GM18907 (cell line): ENCODE data around the gene ANKFN1.
"Not testable (repeated sequence)": the region's sequence is repeated elsewhere in the genome, so short reads cannot be mapped to it uniquely, and the experiment has no call there.

Experiments used
- ATAC-seq: cut with Tn5 transposase; IDR thresholded peaks from one replicate; pipeline ENCODE4 v1.9.1; 2021; ENCODE audit warnings: mild to moderate bottlenecking, moderate library complexity; ENCODE audit not compliant: unreplicated experiment

ANKFN1 gene

DNA sequence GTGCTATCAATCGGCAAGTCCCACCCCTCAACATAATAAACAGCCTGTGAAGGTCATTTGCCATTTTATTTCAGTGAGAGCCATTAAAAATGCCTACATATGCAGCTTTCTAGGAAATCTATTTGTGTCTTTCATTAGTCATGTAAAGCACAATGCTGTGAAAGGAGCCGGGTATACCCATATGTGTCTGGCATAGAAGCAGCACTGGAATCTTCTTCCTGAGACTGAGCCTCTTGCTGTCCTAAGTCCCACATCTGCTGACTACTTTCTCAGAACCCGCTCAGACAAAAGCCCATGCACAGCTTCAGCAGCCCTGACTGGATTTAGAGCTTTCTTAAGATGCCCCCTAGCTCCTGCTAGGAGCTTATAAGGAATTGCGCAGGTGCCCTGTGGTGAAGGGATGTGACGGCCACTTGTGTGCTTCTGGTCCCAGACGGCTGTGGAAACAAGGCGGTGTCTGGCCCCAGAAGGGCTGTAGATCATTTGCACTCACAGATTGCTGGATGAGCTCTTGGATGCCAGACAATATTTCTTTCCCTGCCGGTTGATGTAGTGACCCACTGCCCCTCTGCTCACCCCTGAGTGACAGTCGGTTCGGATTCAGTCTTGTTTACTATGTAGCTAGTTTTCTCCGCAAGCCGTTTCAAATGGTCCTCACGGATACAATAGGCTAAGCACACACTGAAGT, 172.2 kb downstream of the ANKFN1 start:
- ATAC-seq = no peak

GRCh38 chr17:56326001-56326359, 172.7 kb downstream of the ANKFN1 start:
- no peak for ATAC-seq

DNA sequence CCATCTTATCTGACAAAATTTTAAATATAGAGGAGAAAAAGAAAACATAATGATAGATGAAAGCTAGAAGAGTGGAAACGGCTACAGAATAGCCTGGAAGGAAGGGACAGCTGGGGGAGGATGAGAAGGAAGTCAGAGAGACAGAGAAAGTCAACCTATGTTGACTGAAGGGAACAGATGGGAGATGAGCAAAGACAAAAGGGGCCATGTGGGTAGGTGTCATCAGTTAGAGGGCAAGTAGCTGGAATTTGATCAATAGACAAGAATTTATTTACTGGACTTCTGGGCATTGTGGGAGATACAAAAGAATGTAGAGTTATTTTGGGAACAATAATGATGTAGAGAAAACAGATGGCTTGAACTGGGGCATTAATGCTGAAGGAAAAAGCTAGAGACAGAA, 194.4 kb downstream of the ANKFN1 start:
- ATAC-seq = no peak

DNA sequence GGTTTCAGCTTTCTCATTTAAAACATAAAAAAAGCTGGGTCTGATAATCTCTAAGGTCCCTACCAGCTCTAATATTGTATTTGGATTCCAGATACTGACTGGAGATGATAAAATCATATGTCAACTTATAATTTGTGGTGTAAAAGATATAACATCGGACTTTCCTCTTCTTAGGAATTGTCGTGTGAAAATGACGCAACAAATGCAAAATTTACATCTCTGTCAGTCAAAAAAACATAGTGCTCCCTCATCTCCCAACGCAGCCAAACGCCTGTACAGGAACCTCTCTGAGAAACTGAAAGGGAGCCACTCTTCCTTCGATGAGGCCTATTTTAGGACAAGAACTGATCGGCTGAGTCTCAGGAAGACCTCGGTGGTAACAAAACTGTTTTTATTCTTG, 197.3 kb downstream of the ANKFN1 start:
- ATAC-seq = no peak

DNA sequence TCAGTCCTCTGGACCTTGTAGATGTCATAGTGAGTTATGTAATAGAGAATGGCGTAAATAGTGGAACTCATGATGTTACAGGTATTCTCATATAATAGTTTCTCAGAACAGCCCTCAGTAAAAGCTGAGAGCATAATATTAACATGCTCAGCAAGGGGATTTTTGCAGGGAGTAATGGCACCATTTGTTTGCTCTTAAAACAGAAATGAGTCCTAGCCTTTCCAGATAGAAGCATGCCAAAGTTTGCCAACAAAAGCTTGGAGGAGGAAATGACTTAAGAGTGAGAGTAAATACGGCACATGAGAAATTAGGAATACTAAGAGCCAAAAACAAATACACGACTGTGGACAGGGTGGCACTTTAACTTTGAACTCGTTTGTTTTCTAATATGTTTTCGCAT, 198.4 kb downstream of the ANKFN1 start:
- no peak for ATAC-seq

- no peak for ATAC-seq
These were observed 205.4 kb downstream of the ANKFN1 start for GRCh38 chr17:56358651-56359050.

- no peak for ATAC-seq
These were observed 206.2 kb downstream of the ANKFN1 start for GRCh38 chr17:56359518-56359917.

GRCh38 chr17:56367366-56367765, 214.1 kb downstream of the ANKFN1 start:
- no peak for ATAC-seq

- no peak for ATAC-seq
These were observed 220.9 kb downstream of the ANKFN1 start for GRCh38 chr17:56373981-56374833.

DNA sequence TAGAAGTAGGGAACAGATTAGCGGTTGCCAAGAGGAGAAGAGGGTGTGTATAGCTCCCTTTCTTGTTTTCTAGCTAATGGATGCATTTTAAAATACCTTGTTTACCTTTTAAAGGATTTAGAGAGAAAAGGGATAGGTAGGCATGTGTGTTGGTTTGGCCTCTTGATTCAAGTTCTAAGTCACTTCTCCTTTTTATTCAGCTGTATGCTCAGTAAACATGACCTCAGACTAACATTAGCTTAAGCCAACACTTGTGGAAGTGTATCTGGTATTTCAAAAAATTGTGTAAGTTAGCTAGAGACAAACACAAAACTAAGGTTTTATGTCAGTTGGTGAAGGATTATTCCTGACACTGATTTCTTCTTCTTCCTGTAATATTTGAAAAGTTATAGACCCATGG, 236.1 kb downstream of the ANKFN1 start:
- no peak for ATAC-seq

DNA sequence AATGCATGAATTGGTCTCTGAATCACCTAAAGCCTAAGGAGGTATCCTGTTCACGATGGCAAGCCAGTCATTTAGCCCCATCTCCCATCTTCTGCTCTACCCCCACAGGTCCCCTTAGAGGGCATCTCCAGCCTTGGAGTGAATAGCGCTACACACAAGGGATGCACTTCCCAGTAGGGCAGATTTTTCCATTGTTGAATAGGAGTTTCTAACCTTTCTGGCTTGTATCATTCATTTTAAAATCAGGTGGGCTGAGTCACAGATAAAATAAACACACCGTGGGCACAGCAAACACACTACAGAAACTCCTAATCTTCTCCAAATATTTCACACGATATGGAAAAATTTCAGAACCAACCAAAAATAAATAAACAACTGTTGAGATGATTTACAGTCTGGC, 239.0 kb downstream of the ANKFN1 start:
- ATAC-seq = no peak

GRCh38 chr17:56393156-56393555, 239.9 kb downstream of the ANKFN1 start:
- ATAC-seq = no peak

- ATAC-seq = no peak
These were observed 242.5 kb downstream of the ANKFN1 start for GRCh38 chr17:56395787-56396186.

GRCh38 chr17:56407086-56407485, 253.8 kb downstream of the ANKFN1 start:
- ATAC-seq = no peak

- ATAC-seq = not testable (repeated sequence)
These were observed 259.1 kb downstream of the ANKFN1 start for GRCh38 chr17:56412356-56412755.

DNA sequence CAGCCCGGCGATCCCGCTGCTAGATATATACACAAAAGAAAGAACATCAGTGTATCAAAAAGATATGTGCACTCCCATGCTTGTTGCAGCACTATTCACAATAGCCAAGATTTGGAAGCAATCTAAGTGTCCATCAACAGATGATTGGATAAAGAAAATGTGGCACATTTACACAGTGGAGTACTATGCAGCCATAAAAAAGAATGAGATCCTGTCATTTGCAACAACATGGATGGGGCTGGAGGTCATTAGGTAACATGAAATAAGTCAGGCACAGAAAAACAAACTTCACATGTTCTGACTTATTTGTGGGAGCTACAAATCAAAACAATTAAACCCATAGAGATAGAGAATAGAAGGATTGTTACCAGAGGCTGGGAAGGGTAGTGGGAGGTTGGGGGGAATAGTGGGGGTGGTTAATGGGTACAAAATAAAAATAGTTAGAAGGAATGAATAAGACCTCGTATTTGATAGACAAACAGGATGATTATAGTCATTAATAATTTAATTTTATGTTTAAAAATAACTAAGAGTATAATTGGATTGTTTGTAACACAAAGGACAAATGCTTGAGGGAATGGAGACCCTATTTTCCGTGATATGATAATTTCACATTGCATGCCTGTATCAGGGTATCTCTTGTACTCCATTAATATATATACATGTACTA, 263.5 kb downstream of the ANKFN1 start:
- no peak for ATAC-seq

- no peak for ATAC-seq
These were observed 270.7 kb downstream of the ANKFN1 start for GRCh38 chr17:56424005-56424404.

GRCh38 chr17:56424543-56425044, 271.3 kb downstream of the ANKFN1 start:
- ATAC-seq = no peak

DNA sequence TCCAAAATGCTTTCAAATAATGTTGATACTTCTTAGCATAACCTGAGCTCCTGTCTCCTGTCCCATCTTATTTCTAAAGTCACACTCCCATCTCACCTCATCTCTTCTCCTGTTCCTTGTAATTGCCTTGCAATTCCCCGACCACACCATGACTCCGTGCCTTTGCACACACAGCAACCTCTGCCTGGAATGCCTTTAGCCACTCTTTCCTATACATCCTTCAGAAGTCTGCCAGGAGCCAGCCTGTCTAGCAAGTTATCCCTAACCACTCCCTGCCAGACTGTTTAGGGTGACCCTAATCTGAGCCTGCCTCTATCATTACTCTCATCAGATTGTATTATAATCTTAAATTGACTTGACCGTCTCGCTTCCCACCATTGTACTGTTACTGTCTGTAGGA, 272.2 kb downstream of the ANKFN1 start:
- ATAC-seq = no peak

- ATAC-seq = no peak
These were observed 273.6 kb downstream of the ANKFN1 start for GRCh38 chr17:56426901-56427300.

- ATAC-seq = no peak
These were observed 278.5 kb downstream of the ANKFN1 start for GRCh38 chr17:56431736-56432135.

DNA sequence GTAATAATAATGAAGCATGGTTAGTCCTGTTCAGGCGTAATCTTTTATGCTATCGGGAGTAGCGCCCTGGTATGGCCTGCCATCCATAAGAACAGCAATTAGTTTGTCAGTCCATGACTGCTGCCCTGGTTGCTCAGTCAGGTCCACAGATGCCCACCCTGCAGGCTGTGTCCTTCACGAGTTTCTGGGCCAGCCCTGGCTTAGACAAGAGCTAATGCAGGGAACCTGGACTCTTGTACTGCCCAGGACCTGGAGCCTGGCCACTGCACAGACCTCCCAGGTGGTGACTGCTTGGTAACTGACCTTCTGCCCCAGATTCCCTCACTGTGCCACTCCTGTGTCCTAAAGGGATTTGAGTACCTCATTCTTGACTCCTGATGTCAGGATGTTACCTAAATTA, 279.2 kb downstream of the ANKFN1 start:
- ATAC-seq = no peak
